Measurements from ENCODE around the gene CARD9.

Gene CARD9

GRCh38 chr9:136400038-136400834 is 26.8 kb upstream of the CARD9 start, which contains the start of gene SNAPC4:
Gene SNAPC4, minus strand, starts transcription at chr9:136400170. Its CDS starts 1,742 bp downstream, at chr9:136398428.
- Histone ChIP-seq H3K4me3 (ENCODE audit: low read depth in 1 of 2, low read length in 2 of 2) (peak within 1 kb of the TSS; percentile 66 to 96), H3K36me3 (ENCODE audit: control insufficient read depth in 1 of 2, insufficient read depth in 2 of 2, low read length in 2 of 2) (peaks cover 10 to 37% of the 10 kb centered on the region in 2 donors), H3K27ac (ENCODE audit: low read length) (no peak within 1 kb of the TSS), H3K9me3 (ENCODE audit: control insufficient read depth in 1 of 2, low read length in 2 of 2) (no peaks in the 10 kb centered on the region), H3K4me1 (ENCODE audit: control insufficient read depth in 1 of 2, insufficient read depth in 2 of 2, low read length in 2 of 2) (peaks cover 0 to 17% of the 10 kb centered on the region in 2 donors), H3K27me3 (ENCODE audit: low read depth, low read length) (no peaks in the 10 kb centered on the region)

GRCh38 chr9:136399176-136400037 is 25.9 kb upstream of the CARD9 start:
- Histone ChIP-seq H3K4me1 (ENCODE audit: control insufficient read depth in 1 of 2, insufficient read depth in 2 of 2, low read length in 2 of 2) (peaks cover 0 to 17% of the 10 kb centered on the region in 2 donors), H3K4me3 (ENCODE audit: low read depth in 1 of 2, low read length in 2 of 2) (peak overlapping the region; percentile 66 to 96), H3K27me3 (ENCODE audit: low read depth, low read length) (no peaks in the 10 kb centered on the region), H3K36me3 (ENCODE audit: control insufficient read depth in 1 of 2, insufficient read depth in 2 of 2, low read length in 2 of 2) (peaks cover 14 to 38% of the 10 kb centered on the region in 2 donors), H3K27ac (ENCODE audit: low read length) (no peak overlapping the region), H3K9me3 (ENCODE audit: control insufficient read depth in 1 of 2, low read length in 2 of 2) (no peaks in the 10 kb centered on the region)

GRCh38 chr9:136398286-136398685 is 24.8 kb upstream of the CARD9 start:
- Histone ChIP-seq H3K4me3 (ENCODE audit: low read depth in 1 of 2, low read length in 2 of 2) (no peak overlapping the region), H3K27me3 (ENCODE audit: low read depth, low read length) (no peaks in the 10 kb centered on the region), H3K4me1 (ENCODE audit: control insufficient read depth in 1 of 2, insufficient read depth in 2 of 2, low read length in 2 of 2) (peaks cover 0 to 17% of the 10 kb centered on the region in 2 donors), H3K27ac (ENCODE audit: low read length) (no peak overlapping the region), H3K9me3 (ENCODE audit: control insufficient read depth in 1 of 2, low read length in 2 of 2) (no peaks in the 10 kb centered on the region), H3K36me3 (ENCODE audit: control insufficient read depth in 1 of 2, insufficient read depth in 2 of 2, low read length in 2 of 2) (peaks cover 14 to 40% of the 10 kb centered on the region in 2 donors)

- H3K9me3 ChIP-seq (ENCODE audit: control insufficient read depth in 1 of 2, low read length in 2 of 2) = no peaks in the 10 kb centered on the region
- peaks cover 15 to 47% of the 10 kb centered on the region in 2 donors for H3K36me3 ChIP-seq (ENCODE audit: control insufficient read depth in 1 of 2, insufficient read depth in 2 of 2, low read length in 2 of 2)
- H3K27ac ChIP-seq (ENCODE audit: low read length) = no peak overlapping the region
- peaks cover 0 to 17% of the 10 kb centered on the region in 2 donors for H3K4me1 ChIP-seq (ENCODE audit: control insufficient read depth in 1 of 2, insufficient read depth in 2 of 2, low read length in 2 of 2)
- no peak overlapping the region for H3K4me3 ChIP-seq (ENCODE audit: low read depth in 1 of 2, low read length in 2 of 2)
- H3K27me3 ChIP-seq (ENCODE audit: low read depth, low read length) = no peaks in the 10 kb centered on the region
Measured at GRCh38 chr9:136397643-136398042, 24.2 kb upstream of the CARD9 start.

DNA sequence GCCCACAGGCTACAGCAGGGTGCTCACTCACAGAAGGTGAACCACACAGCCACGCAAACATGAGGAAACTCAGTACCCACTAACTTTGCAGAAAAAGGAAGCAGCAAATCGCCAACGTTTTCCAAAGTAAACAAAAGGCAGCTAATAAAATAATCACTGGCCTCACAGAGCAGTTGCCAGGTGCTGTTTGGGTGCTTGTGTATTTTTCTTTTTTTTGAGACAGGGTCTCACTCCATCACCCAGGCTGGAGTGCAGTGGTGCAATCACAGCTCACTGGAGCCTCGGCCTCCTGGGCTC is 22.7 kb upstream of the CARD9 start:
- H3K36me3 ChIP-seq (ENCODE audit: control insufficient read depth in 1 of 2, insufficient read depth in 2 of 2, low read length in 2 of 2) = peaks cover 29 to 62% of the 10 kb centered on the region in 2 donors
- no peaks in the 10 kb centered on the region for H3K27me3 ChIP-seq (ENCODE audit: low read depth, low read length)
- peaks cover 0 to 17% of the 10 kb centered on the region in 2 donors for H3K4me1 ChIP-seq (ENCODE audit: control insufficient read depth in 1 of 2, insufficient read depth in 2 of 2, low read length in 2 of 2)
- H3K27ac ChIP-seq (ENCODE audit: low read length) = no peak overlapping the region
- no peaks in the 10 kb centered on the region for H3K9me3 ChIP-seq (ENCODE audit: control insufficient read depth in 1 of 2, low read length in 2 of 2)
- H3K4me3 ChIP-seq (ENCODE audit: low read depth in 1 of 2, low read length in 2 of 2) = no peak overlapping the region

- H3K9me3 ChIP-seq (ENCODE audit: control insufficient read depth in 1 of 2, low read length in 2 of 2) = no peaks in the 10 kb centered on the region
- H3K4me3 ChIP-seq (ENCODE audit: low read depth in 1 of 2, low read length in 2 of 2) = no peak overlapping the region
- H3K27ac ChIP-seq (ENCODE audit: low read length) = no peak overlapping the region
- H3K4me1 ChIP-seq (ENCODE audit: control insufficient read depth in 1 of 2, insufficient read depth in 2 of 2, low read length in 2 of 2) = peaks cover 0 to 15% of the 10 kb centered on the region in 2 donors
- no peaks in the 10 kb centered on the region for H3K27me3 ChIP-seq (ENCODE audit: low read depth, low read length)
- peaks cover 31 to 65% of the 10 kb centered on the region in 2 donors for H3K36me3 ChIP-seq (ENCODE audit: control insufficient read depth in 1 of 2, insufficient read depth in 2 of 2, low read length in 2 of 2)
Measured at GRCh38 chr9:136395345-136396218, 22.1 kb upstream of the CARD9 start.

DNA sequence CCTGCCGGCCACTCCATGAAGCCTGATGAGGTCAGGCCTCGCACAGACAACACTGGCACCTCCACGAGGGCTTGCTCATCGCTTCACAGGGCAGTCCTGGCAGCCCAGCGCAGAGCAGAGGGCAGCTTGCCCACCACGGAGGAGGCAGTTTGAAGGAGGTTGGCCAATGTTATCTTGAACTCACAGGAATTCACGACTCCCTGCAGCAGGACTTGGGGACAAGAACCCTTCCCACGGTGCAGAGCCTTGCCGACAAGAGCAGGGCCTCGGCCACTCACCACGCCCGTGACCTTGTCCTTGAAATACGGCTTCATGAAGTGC is 21.5 kb upstream of the CARD9 start:
- Histone ChIP-seq H3K27ac (ENCODE audit: low read length) (no peak overlapping the region), H3K36me3 (ENCODE audit: control insufficient read depth in 1 of 2, insufficient read depth in 2 of 2, low read length in 2 of 2) (peaks cover 31 to 67% of the 10 kb centered on the region in 2 donors), H3K4me1 (ENCODE audit: control insufficient read depth in 1 of 2, insufficient read depth in 2 of 2, low read length in 2 of 2) (peaks cover 0 to 12% of the 10 kb centered on the region in 2 donors), H3K9me3 (ENCODE audit: control insufficient read depth in 1 of 2, low read length in 2 of 2) (no peaks in the 10 kb centered on the region), H3K27me3 (ENCODE audit: low read depth, low read length) (no peaks in the 10 kb centered on the region), H3K4me3 (ENCODE audit: low read depth in 1 of 2, low read length in 2 of 2) (no peak overlapping the region)

DNA sequence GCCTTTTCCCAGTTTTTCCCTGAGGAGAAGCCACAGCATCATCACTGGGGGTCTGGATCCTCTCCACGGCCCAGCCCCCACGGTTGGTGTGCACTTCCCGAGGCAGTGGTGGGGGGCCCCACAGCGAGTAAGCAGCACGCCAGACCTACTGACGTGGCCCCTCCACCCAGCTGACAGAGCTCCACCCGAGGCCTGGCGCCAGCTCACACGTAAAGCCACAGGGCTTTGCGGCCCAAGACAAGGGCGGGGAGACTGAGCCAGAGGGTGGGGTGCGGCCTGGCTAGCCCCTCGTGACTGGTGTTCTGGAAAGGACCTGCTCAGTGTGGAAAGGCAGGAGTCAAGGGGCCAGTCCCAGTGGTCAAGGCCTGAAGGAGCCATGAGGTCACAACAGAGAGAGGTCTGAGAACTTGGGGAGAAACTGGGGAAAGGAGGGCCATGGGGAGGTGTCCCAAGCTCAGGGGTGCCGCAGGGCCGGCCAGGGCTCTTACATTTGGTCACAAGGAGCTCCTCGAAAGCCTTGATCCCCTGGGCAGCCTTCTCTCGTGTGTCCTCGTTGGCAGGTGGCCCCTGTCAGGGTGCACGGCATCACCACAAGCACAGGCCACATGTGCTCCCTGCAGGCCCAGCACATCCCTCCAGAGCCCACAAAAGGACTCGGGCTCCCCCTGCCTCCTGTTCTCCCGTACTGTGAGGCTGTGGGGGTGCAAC is 21.0 kb upstream of the CARD9 start:
- H3K9me3 ChIP-seq (ENCODE audit: control insufficient read depth in 1 of 2, low read length in 2 of 2) = no peaks in the 10 kb centered on the region
- H3K27me3 ChIP-seq (ENCODE audit: low read depth, low read length) = no peaks in the 10 kb centered on the region
- H3K36me3 ChIP-seq (ENCODE audit: control insufficient read depth in 1 of 2, insufficient read depth in 2 of 2, low read length in 2 of 2) = peaks cover 35 to 72% of the 10 kb centered on the region in 2 donors
- H3K4me3 ChIP-seq (ENCODE audit: low read depth in 1 of 2, low read length in 2 of 2) = no peak overlapping the region
- H3K27ac ChIP-seq (ENCODE audit: low read length) = no peak overlapping the region
- H3K4me1 ChIP-seq (ENCODE audit: control insufficient read depth in 1 of 2, insufficient read depth in 2 of 2, low read length in 2 of 2) = peaks cover 0 to 11% of the 10 kb centered on the region in 2 donors

DNA sequence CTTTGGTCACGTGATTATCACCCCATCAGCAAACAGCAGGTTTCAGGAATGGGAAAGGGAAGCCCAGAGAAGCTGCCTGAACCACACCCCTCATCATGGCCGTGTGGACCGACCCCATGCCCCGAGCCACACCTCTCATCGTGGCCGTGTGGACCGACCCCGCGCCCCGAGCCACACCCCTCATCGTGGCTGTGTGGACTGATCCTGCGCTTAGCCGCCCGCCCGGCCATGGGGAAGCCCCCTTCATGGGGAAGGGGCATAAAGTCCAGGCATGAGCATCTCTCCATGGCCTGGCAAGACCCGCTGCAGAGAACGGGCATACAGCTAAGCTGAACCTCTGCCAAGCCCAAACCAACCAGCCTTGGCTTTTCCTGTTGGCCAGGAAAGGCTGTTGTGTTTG is 20.1 kb upstream of the CARD9 start:
- H3K36me3 ChIP-seq (ENCODE audit: control insufficient read depth in 1 of 2, insufficient read depth in 2 of 2, low read length in 2 of 2) = peaks cover 45 to 81% of the 10 kb centered on the region in 2 donors
- H3K27ac ChIP-seq (ENCODE audit: low read length) = no peak overlapping the region
- no peak overlapping the region for H3K4me3 ChIP-seq (ENCODE audit: low read depth in 1 of 2, low read length in 2 of 2)
- H3K9me3 ChIP-seq (ENCODE audit: control insufficient read depth in 1 of 2, low read length in 2 of 2) = no peaks in the 10 kb centered on the region
- peaks cover 0 to 2% of the 10 kb centered on the region in 2 donors for H3K4me1 ChIP-seq (ENCODE audit: control insufficient read depth in 1 of 2, insufficient read depth in 2 of 2, low read length in 2 of 2)
- no peaks in the 10 kb centered on the region for H3K27me3 ChIP-seq (ENCODE audit: low read depth, low read length)

DNA sequence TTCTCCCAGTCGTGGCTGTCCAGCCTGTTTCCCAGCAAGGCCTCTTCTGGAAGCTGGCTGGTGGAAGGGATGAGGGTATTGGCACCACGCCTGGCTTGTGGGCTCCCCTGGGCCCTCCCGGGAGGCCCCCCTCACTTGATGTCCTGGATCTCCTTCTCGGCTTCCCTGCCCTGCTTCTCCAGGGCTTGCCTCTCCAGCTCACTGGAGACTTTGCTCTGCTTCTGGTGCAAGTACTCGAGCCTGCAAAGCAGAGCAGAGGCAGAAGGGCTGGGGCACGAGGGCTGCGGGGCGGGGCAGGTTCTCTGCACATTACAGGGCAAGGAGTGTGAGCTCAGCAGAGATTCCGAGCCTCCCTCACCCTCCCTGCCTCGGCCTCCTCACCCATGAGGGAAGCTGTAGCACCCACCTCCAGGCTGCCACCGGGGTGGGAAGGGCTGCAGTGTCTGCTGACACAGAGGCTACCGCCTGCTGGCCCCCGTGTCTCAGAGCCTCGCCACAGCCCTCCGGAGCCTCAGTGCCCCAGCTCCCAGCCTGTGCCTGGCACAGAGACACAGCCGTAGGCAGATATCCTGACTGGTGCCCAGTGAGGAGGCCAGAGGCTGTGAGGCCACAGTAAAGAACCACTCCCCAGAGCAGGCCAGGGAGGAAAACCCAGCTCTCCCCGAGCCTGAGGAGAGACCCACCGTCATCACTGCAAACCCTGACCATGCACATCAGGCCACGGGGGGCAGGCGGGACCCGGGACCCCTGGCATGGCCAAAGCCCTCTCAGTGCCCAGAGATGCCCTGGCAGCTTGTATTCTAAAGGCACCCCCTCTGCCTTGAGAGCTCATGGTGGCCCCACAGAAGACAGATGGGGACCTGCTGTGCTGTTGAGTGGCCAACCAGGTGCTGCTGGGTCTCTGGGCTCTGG is 19.3 kb upstream of the CARD9 start:
- Histone ChIP-seq H3K27me3 (ENCODE audit: low read depth, low read length) (no peaks in the 10 kb centered on the region), H3K4me1 (ENCODE audit: control insufficient read depth in 1 of 2, insufficient read depth in 2 of 2, low read length in 2 of 2) (no peaks in the 10 kb centered on the region), H3K36me3 (ENCODE audit: control insufficient read depth in 1 of 2, insufficient read depth in 2 of 2, low read length in 2 of 2) (peaks cover 49 to 88% of the 10 kb centered on the region in 2 donors), H3K27ac (ENCODE audit: low read length) (no peak overlapping the region), H3K9me3 (ENCODE audit: control insufficient read depth in 1 of 2, low read length in 2 of 2) (no peaks in the 10 kb centered on the region), H3K4me3 (ENCODE audit: low read depth in 1 of 2, low read length in 2 of 2) (no peak overlapping the region)
